CD4-positive, CD25-positive, alpha-beta regulatory T cell (primary cell): ENCODE measurements around the gene DPF1. TPM values are rescaled to one million over a fixed set of nuclear protein-coding genes. Genes with fewer than 3 reads are reported as not detected.

ENCODE experiments used
- ATAC-seq, 2 donors: fragments of 150-1000 bp; cut with Tn5 transposase; one replicate each; pipeline ENCODE4 v1.10.0; 2021; ENCODE audit warnings: low read depth in 2 of 2, moderate number of reproducible peaks in 2 of 2, moderate library complexity in 1 of 2
- DNase-seq, 3 donors: peaks; one replicate each; pipeline versions ENCODE4 v3.0.0 to v3.0.0-alpha.2; 2012 to 2022; ENCODE audit warnings: mixed read lengths in 1 of 3
- H3K27ac ChIP-seq: one replicate; pipeline ENCODE4 v1.7.0; 2013; ENCODE audit warnings: mild to moderate bottlenecking, low read length; ENCODE audit not compliant: insufficient read depth, poor library complexity, severe bottlenecking
- H3K27me3 ChIP-seq: one replicate; pipeline ENCODE4 v1.7.0; 2013; ENCODE audit warnings: low read length; ENCODE audit not compliant: control insufficient read depth, insufficient read depth
- H3K36me3 ChIP-seq: one replicate; pipeline ENCODE4 v1.7.0; 2013; ENCODE audit warnings: mild to moderate bottlenecking, low read length, moderate library complexity; ENCODE audit not compliant: control insufficient read depth, insufficient read depth
- H3K4me1 ChIP-seq: 2 replicates; pipeline ENCODE4 v1.7.0; 2013; ENCODE audit warnings: mild to moderate bottlenecking, low read length; ENCODE audit not compliant: insufficient read depth, control insufficient read depth, poor library complexity, severe bottlenecking
- H3K4me3 ChIP-seq: one replicate; pipeline ENCODE4 v1.7.0; 2013; ENCODE audit warnings: low read depth, mild to moderate bottlenecking, low read length, moderate library complexity
- H3K9me3 ChIP-seq, 2 experiments: 1 replicate in 1 of 2; 2 replicates in 1 of 2; pipeline ENCODE4 v1.7.0; 2013; ENCODE audit warnings: low read length in 2 of 2, mild to moderate bottlenecking in 1 of 2, moderate library complexity in 1 of 2; ENCODE audit not compliant: control insufficient read depth in 2 of 2
- H3K27ac Mint-ChIP-seq, 3 donors: one replicate each; pipeline ENCODE4 v1.8.0; 2020 to 2022; ENCODE audit warnings: mild to moderate bottlenecking in 3 of 3, mixed read lengths in 3 of 3, moderate library complexity in 2 of 3
- H3K27me3 Mint-ChIP-seq: one replicate; pipeline ENCODE4 v1.8.0; 2022; ENCODE audit warnings: mild to moderate bottlenecking, mixed read lengths
- H3K36me3 Mint-ChIP-seq: one replicate; pipeline ENCODE4 v1.8.0; 2020; ENCODE audit warnings: mixed read lengths
- H3K4me1 Mint-ChIP-seq, 4 donors: one replicate each; pipeline ENCODE4 v1.8.0; 2020 to 2022; ENCODE audit warnings: mixed read lengths in 4 of 4, mild to moderate bottlenecking in 1 of 4
- H3K4me3 Mint-ChIP-seq, 4 donors: one replicate each; pipeline ENCODE4 v1.8.0; 2020 to 2022; ENCODE audit warnings: mild to moderate bottlenecking in 4 of 4, mixed read lengths in 4 of 4, moderate library complexity in 3 of 4
- H3K9me3 Mint-ChIP-seq, 7 donors: one replicate each; pipeline ENCODE4 v1.8.0; 2020 to 2022; ENCODE audit warnings: mixed read lengths in 7 of 7, mild to moderate bottlenecking in 3 of 7, moderate library complexity in 2 of 7
- polyA plus RNA-seq, 4 donors: library from polyadenylated mRNA; unstranded; fragments of 300-500 nt; fragmentation: Illumina TruSeq; gene quantifications; one replicate each; pipeline ENCODE4 v1.2.3, GENCODE V29; 2021
- total RNA-seq: library from RNA; stranded (reverse); gene quantifications from one replicate; pipeline ENCODE4 v1.2.3, GENCODE V29; 2022

DPF1 gene
- total and polyA plus RNA-seq, 5 donors from 2014 or later = not detected

- no peaks in the 10 kb centered on the region for H3K9me3 Mint-ChIP-seq
- no peaks in the 10 kb centered on the region for H3K27me3 ChIP-seq
- peaks cover 33% of the 10 kb centered on the region for H3K27me3 Mint-ChIP-seq
- H3K27ac ChIP-seq = no peak overlapping the region
- no peak overlapping the region for H3K4me3 ChIP-seq
- no peaks in the 10 kb centered on the region for H3K36me3 ChIP-seq
- peaks cover 11% of the 10 kb centered on the region for H3K36me3 Mint-ChIP-seq
- H3K9me3 ChIP-seq = no peaks in the 10 kb centered on the region
- peaks cover 14% of the 10 kb centered on the region for H3K4me1 ChIP-seq
- peaks cover 0 to 14% (median 3%) of the 10 kb centered on the region in 4 donors for H3K4me1 Mint-ChIP-seq
- DNase-seq (no peak), ATAC-seq (no peak)
- H3K27ac Mint-ChIP-seq = no peak overlapping the region
- H3K4me3 Mint-ChIP-seq = no peak overlapping the region
Measured at GRCh38 chr19:38208571-38208970, 15.5 kb downstream of the DPF1 start.

DNA sequence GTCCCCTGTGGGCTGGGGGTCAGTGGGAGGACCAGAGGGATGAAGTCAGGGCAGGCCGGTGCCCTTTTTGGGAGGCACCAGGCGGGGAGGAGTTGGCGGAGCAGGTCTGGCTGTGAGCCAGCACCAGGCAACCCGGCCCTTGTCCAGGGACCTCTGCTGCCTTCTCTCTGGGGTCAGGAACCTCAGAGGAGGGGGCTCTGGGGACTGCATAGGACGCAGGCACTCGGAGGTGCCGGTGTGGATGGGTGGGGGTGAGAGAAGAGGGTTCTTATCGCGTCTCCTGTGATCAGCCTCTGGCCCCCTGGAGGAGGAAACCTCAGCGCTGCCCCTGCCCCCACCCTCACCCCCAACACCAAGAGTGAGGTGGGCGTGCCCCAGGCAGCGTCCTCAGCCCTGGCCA, 16.5 kb downstream of the DPF1 start:
- Mint-ChIP-seq H3K9me3 (no peaks in the 10 kb centered on the region), H3K4me1 (peaks cover 0 to 11% (median 3%) of the 10 kb centered on the region in 4 donors), H3K27me3 (peaks cover 25% of the 10 kb centered on the region), H3K4me3 (no peak overlapping the region), H3K27ac (no peak overlapping the region), H3K36me3 (peaks cover 16% of the 10 kb centered on the region)
- no peaks in the 10 kb centered on the region for H3K9me3 ChIP-seq
- H3K27me3 ChIP-seq = no peaks in the 10 kb centered on the region
- H3K4me3 ChIP-seq = no peak overlapping the region
- no peaks in the 10 kb centered on the region for H3K36me3 ChIP-seq
- no peak overlapping the region for H3K27ac ChIP-seq
- no peak for DNase-seq
- ATAC-seq = no peak
- H3K4me1 ChIP-seq = peaks cover 14% of the 10 kb centered on the region

DNA sequence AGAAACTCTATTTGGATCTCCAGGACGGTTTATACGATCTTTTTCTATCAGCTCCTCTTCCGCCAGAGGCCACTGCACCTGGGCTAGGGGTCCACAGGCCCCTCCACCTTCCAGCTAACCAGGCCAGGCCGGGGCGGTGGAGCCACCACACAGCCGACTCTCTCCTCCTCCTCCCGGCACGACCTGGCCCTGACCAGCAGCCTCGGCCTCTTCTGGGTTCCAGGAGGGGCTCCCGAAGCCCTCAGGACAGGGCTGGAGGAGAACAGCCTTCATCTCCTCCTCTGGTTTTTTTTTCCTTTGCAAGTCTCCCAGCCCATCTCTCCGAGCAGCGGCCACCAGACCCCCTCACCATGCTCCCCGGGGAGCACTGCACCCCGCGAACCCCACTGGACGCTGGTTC, 17.1 kb downstream of the DPF1 start:
- H3K27me3 Mint-ChIP-seq = peaks cover 24% of the 10 kb centered on the region
- ATAC-seq (no peak), DNase-seq (no peak)
- H3K36me3 Mint-ChIP-seq = peaks cover 17% of the 10 kb centered on the region
- Histone ChIP-seq H3K27ac (no peak overlapping the region), H3K36me3 (no peaks in the 10 kb centered on the region), H3K9me3 (no peaks in the 10 kb centered on the region), H3K27me3 (no peaks in the 10 kb centered on the region), H3K4me1 (peaks cover 14% of the 10 kb centered on the region), H3K4me3 (no peak overlapping the region)
- no peaks in the 10 kb centered on the region for H3K9me3 Mint-ChIP-seq
- H3K27ac Mint-ChIP-seq = no peak overlapping the region
- H3K4me3 Mint-ChIP-seq = no peak overlapping the region
- H3K4me1 Mint-ChIP-seq = peaks cover 0 to 11% (median 3%) of the 10 kb centered on the region in 4 donors

DNA sequence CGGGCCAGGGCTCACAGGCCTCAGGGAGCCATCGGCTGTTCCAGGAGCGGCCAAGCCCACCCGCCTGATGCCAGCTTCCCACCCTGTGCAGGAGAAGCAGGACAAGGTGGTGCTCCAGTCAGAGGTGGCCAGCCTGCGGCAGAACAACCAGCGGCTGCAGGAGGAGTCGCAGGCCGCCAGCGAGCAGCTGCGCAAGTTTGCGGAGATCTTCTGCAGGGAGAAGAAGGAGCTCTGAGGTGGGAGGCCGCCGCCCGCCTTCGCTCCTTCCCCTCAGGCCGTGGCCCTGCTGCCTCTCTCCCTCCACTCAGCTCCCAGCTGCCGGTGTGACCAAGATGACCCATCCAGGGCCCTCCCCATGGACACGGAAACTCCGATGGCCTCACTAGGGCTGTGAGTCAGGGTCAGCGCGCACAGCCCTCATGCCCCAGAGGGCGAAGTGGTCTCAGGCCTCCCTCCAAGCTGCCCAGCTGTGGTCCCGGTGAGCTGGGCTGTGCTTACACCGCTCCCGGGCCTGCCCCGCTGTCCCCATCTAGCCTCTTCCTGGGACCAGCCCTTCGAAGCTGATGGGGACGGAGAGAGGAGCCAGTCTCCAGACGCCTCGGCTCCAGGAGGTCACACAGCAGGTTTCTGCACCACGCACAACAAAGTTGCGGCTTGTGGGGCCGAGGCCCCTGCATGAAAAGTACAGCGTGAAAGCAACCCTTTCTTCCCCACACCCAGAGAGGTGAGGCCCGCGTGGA, 17.8 kb downstream of the DPF1 start:
- Histone ChIP-seq H3K27ac (no peak overlapping the region), H3K9me3 (no peaks in the 10 kb centered on the region), H3K27me3 (no peaks in the 10 kb centered on the region), H3K36me3 (no peaks in the 10 kb centered on the region), H3K4me3 (no peak overlapping the region), H3K4me1 (peaks cover 8% of the 10 kb centered on the region)
- Mint-ChIP-seq H3K27me3 (peaks cover 24% of the 10 kb centered on the region), H3K4me1 (peaks cover 0 to 11% (median 3%) of the 10 kb centered on the region in 4 donors), H3K36me3 (peaks cover 23% of the 10 kb centered on the region), H3K9me3 (no peaks in the 10 kb centered on the region), H3K27ac (no peak overlapping the region), H3K4me3 (no peak overlapping the region)
- DNase-seq = no peak
- no peak for ATAC-seq

DNA sequence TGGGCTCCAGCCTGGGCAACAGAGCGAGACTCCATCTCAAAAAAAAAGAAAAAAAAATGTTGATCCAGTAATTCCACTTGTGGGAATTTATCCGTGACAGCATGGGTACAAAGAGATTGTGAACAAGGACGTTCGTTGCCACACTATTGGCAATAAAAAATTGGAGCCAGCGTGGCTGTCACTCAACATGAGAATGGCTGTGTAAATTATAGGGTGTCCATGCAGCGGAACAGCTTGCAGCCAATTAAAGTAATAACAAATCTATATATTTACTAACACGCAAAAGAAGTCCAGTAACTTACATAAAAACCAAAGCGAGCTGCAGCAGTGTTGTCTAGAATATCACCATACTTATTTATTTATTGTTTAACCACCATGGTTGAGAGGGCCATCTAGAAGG, 19.3 kb downstream of the DPF1 start:
- Mint-ChIP-seq H3K27ac (no peak overlapping the region), H3K9me3 (no peaks in the 10 kb centered on the region), H3K36me3 (peaks cover 20% of the 10 kb centered on the region), H3K4me1 (peaks cover 0 to under 1% (median under 1%) of the 10 kb centered on the region in 4 donors), H3K4me3 (no peak overlapping the region), H3K27me3 (peaks cover 10% of the 10 kb centered on the region)
- no peaks in the 10 kb centered on the region for H3K4me1 ChIP-seq
- H3K9me3 ChIP-seq = no peaks in the 10 kb centered on the region
- no peak overlapping the region for H3K27ac ChIP-seq
- no peaks in the 10 kb centered on the region for H3K27me3 ChIP-seq
- H3K36me3 ChIP-seq = no peaks in the 10 kb centered on the region
- H3K4me3 ChIP-seq = no peak overlapping the region
- no peak for DNase-seq
- ATAC-seq = no peak

- Mint-ChIP-seq H3K9me3 (no peaks in the 10 kb centered on the region), H3K4me3 (no peak overlapping the region), H3K36me3 (peaks cover 20% of the 10 kb centered on the region), H3K27me3 (peaks cover 4% of the 10 kb centered on the region), H3K4me1 (no peaks in the 10 kb centered on the region), H3K27ac (no peak overlapping the region)
- H3K36me3 ChIP-seq = no peaks in the 10 kb centered on the region
- H3K4me1 ChIP-seq = no peaks in the 10 kb centered on the region
- no peaks in the 10 kb centered on the region for H3K9me3 ChIP-seq
- DNase-seq = no peak
- no peaks in the 10 kb centered on the region for H3K27me3 ChIP-seq
- H3K27ac ChIP-seq = no peak overlapping the region
- H3K4me3 ChIP-seq = no peak overlapping the region
- ATAC-seq = no peak
Measured at GRCh38 chr19:38204096-38204495, 19.9 kb downstream of the DPF1 start.

GRCh38 chr19:38203197-38203596, 20.8 kb downstream of the DPF1 start:
- Histone ChIP-seq H3K4me3 (no peak overlapping the region), H3K4me1 (no peaks in the 10 kb centered on the region), H3K9me3 (no peaks in the 10 kb centered on the region), H3K36me3 (no peaks in the 10 kb centered on the region), H3K27ac (no peak overlapping the region), H3K27me3 (no peaks in the 10 kb centered on the region)
- H3K36me3 Mint-ChIP-seq = peaks cover 20% of the 10 kb centered on the region
- DNase-seq = no peak
- ATAC-seq = no peak
- H3K4me1 Mint-ChIP-seq = no peaks in the 10 kb centered on the region
- no peaks in the 10 kb centered on the region for H3K9me3 Mint-ChIP-seq
- H3K4me3 Mint-ChIP-seq = no peak overlapping the region
- H3K27ac Mint-ChIP-seq = no peak overlapping the region
- peaks cover 1% of the 10 kb centered on the region for H3K27me3 Mint-ChIP-seq

- H3K36me3 ChIP-seq = no peaks in the 10 kb centered on the region
- Mint-ChIP-seq H3K27ac (no peak overlapping the region), H3K9me3 (no peaks in the 10 kb centered on the region), H3K4me1 (no peaks in the 10 kb centered on the region), H3K27me3 (no peaks in the 10 kb centered on the region), H3K4me3 (no peak overlapping the region), H3K36me3 (peaks cover 20% of the 10 kb centered on the region)
- DNase-seq = no peak
- ATAC-seq = no peak
- H3K27ac ChIP-seq = no peak overlapping the region
- H3K4me1 ChIP-seq = no peaks in the 10 kb centered on the region
- H3K4me3 ChIP-seq = no peak overlapping the region
- no peaks in the 10 kb centered on the region for H3K9me3 ChIP-seq
- no peaks in the 10 kb centered on the region for H3K27me3 ChIP-seq
Measured at GRCh38 chr19:38202504-38202903, 21.5 kb downstream of the DPF1 start.
